Gastrocnemius medialis (tissue), 4 donors: Measurements from ENCODE around the gene PI4KA. TPM values are rescaled to one million over a fixed set of nuclear protein-coding genes. Genes with fewer than 3 reads are reported as not detected.
A peak's percentile ranks its signal among the peaks of the same experiment; 100 is the strongest.

Experiments used
- ATAC-seq, 2 donors: fragments of 150-250 bp; one replicate each; pipeline ENCODE4 v1.9.1; 2016
- DNase-seq, 2 donors: peaks; one replicate each; pipeline ENCODE4 v3.0.0-alpha.2; 2019
- H3K27ac ChIP-seq, 4 donors: fragments of 200-600 bp; sonication (generic); 1 replicate in 1 of 4; 2 replicates in 3 of 4; pipeline ENCODE4 v1.5.1; 2016 to 2018; ENCODE audit warnings: mild to moderate bottlenecking in 2 of 4, moderate library complexity in 1 of 4
- H3K27me3 ChIP-seq, 3 donors: fragments of 200-600 bp; sonication (generic) in 2 of 3; 1 replicate in 1 of 3; 2 replicates in 2 of 3; pipeline versions ENCODE4 v1.5.1 to v1.6.0; 2016 to 2019; ENCODE audit warnings: mild to moderate bottlenecking in 1 of 3, moderate library complexity in 1 of 3
- H3K36me3 ChIP-seq, 2 donors: fragments of 200-600 bp; sonication (generic) in 1 of 2; one replicate each; pipeline ENCODE4 v1.5.1; 2017 to 2018
- H3K4me1 ChIP-seq, 2 donors: fragments of 200-600 bp; sonication (generic) in 1 of 2; one replicate each; pipeline ENCODE4 v1.5.1; 2016 to 2017; ENCODE audit warnings: mild to moderate bottlenecking in 2 of 2
- H3K4me3 ChIP-seq, 4 donors: fragments of 200-600 bp; sonication (generic) in 3 of 4; 1 replicate in 1 of 4; 2 replicates in 3 of 4; pipeline ENCODE4 v1.5.1; 2016 to 2019; ENCODE audit warnings: mild to moderate bottlenecking in 2 of 4
- H3K9me3 ChIP-seq, 3 donors: fragments of 200-600 bp; sonication (generic) in 2 of 3; 1 replicate in 1 of 3; 2 replicates in 2 of 3; pipeline ENCODE4 v1.5.1; 2016 to 2019
- POLR2A ChIP-seq, 2 donors: fragments of 450-650 bp; IDR thresholded peaks; one replicate each; pipeline ENCODE4 v1.6.1; 2017; ENCODE audit warnings: antibody characterized with exemption in 2 of 2, mild to moderate bottlenecking in 2 of 2, moderate library complexity in 2 of 2
- in situ Hi-C, 4 donors: fragments of 200-750 bp; cut with MboI; loops; one replicate each; pipeline versions ENCODE4 v1.15.0 to v1.8.0; 2017; ENCODE audit warnings: low sequenced_read_pairs in 4 of 4
- intact Hi-C: fragments of 100-400 bp; cut with DNase I; formaldehyde crosslinking; loops from one replicate; pipeline ENCODE4 v1.15.1; 2023; ENCODE audit warnings: low total_unique reads
- total RNA-seq, 4 donors: library from RNA; depleted of rRNA; stranded (reverse); fragments of >200 nt; gene quantifications; one replicate each; pipeline versions ENCODE4 v1.1.0 to v1.2.3, GENCODE V29; 2016
- TF ChIP-seq, protein P1 (sequence below), 5 experiments: fragments of 450-650 bp in 3 of 5; fragments of 200-600 bp in 2 of 5; sonication (generic) in 2 of 5; IDR thresholded peaks in 4 of 5; conservative IDR thresholded peaks in 1 of 5; 1 replicate in 4 of 5; 2 replicates in 1 of 5; pipeline ENCODE4 v1.5.1; 2016 to 2019; ENCODE audit warnings: antibody characterized with exemption in 5 of 5, mild to moderate bottlenecking in 3 of 5, moderate library complexity in 3 of 5

PI4KA gene
- total RNA-seq, 4 donors from 2014 or later, result 40.1 to 59.7 (median 45.4) TPM

DNA sequence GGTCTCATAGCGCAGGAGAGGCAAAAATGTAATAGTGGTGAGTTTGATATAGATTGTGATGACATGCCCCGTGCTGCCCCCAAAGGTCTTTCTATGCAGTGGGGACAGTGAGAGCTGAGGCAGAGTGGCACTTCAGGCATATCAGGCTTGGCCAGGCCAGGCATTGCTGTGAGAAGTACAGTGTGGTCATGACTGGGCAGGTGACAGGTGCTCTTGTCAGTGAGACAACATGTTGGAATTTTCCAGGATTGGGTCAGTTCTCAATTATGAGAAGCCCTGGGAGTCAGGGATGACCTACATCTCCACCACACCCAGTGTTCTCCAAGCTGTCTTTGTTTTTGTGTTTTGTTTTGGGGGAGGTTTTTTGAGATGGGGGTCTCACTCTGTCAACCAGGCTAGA, 3.9 kb upstream of the PI4KA start:
- TF ChIP-seq POLR2A (IDR thresholded peaks at IDR 0.05), result no peak
- TF ChIP-seq, protein P1, sequence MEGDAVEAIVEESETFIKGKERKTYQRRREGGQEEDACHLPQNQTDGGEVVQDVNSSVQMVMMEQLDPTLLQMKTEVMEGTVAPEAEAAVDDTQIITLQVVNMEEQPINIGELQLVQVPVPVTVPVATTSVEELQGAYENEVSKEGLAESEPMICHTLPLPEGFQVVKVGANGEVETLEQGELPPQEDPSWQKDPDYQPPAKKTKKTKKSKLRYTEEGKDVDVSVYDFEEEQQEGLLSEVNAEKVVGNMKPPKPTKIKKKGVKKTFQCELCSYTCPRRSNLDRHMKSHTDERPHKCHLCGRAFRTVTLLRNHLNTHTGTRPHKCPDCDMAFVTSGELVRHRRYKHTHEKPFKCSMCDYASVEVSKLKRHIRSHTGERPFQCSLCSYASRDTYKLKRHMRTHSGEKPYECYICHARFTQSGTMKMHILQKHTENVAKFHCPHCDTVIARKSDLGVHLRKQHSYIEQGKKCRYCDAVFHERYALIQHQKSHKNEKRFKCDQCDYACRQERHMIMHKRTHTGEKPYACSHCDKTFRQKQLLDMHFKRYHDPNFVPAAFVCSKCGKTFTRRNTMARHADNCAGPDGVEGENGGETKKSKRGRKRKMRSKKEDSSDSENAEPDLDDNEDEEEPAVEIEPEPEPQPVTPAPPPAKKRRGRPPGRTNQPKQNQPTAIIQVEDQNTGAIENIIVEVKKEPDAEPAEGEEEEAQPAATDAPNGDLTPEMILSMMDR (IDR thresholded peaks at IDR 0.05 in 4 of 5, conservative IDR thresholded peaks at IDR 0.05 in 1 of 5), result no peak
- Histone ChIP-seq H3K27ac (no peak overlapping the region), H3K36me3 (peaks cover 0 to 7% of the 10 kb centered on the region in 2 donors), H3K4me3 (no peak overlapping the region), H3K9me3 (no peaks in the 10 kb centered on the region), H3K4me1 (peaks cover 5 to 24% of the 10 kb centered on the region in 2 donors), H3K27me3 (no peaks in the 10 kb centered on the region)
- intact Hi-C loops, result no loop called here
- ATAC-seq, result no peak
- in situ Hi-C loops, result no loop called here
- DNase-seq, result no peak

DNA sequence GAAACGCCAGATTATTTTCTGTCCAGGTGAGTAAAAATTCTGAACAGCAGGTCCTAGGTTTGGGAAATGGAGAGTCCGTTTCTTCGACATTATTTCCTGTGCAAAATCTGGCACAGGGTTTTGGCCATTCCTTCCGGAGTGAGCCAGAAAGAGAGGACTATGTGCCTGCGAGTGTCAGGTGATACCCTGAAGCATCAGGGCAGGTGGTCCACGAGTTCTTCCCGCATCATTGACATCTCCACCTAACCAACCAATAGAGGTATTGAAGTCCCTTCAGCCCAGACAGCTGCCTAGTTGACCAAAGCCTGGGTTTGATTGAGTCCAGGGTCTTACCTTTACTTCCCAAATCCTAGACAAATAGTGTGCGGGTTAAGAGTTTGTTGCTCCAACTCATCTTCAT, 1.0 kb upstream of the PI4KA start:
- TF ChIP-seq, protein P1 (IDR thresholded peaks at IDR 0.05 in 4 of 5, conservative IDR thresholded peaks at IDR 0.05 in 1 of 5), result no peak
- no peak for TF ChIP-seq POLR2A (IDR thresholded peaks at IDR 0.05)
- ATAC-seq (no peak), DNase-seq (no peak)
- H3K9me3 ChIP-seq, result no peaks in the 10 kb centered on the region
- H3K4me3 ChIP-seq, result peak overlapping the region; percentile 68 to 81 (median 80)
- intact Hi-C loops (no loop called here), in situ Hi-C loops (no loop called here)
- H3K36me3 ChIP-seq, result peaks cover 0 to 7% of the 10 kb centered on the region in 2 donors
- H3K4me1 ChIP-seq, result peaks cover 17 to 27% of the 10 kb centered on the region in 2 donors
- H3K27ac ChIP-seq, result peak overlapping the region; percentile 83 to 91 (median 89)
- no peaks in the 10 kb centered on the region for H3K27me3 ChIP-seq

DNA sequence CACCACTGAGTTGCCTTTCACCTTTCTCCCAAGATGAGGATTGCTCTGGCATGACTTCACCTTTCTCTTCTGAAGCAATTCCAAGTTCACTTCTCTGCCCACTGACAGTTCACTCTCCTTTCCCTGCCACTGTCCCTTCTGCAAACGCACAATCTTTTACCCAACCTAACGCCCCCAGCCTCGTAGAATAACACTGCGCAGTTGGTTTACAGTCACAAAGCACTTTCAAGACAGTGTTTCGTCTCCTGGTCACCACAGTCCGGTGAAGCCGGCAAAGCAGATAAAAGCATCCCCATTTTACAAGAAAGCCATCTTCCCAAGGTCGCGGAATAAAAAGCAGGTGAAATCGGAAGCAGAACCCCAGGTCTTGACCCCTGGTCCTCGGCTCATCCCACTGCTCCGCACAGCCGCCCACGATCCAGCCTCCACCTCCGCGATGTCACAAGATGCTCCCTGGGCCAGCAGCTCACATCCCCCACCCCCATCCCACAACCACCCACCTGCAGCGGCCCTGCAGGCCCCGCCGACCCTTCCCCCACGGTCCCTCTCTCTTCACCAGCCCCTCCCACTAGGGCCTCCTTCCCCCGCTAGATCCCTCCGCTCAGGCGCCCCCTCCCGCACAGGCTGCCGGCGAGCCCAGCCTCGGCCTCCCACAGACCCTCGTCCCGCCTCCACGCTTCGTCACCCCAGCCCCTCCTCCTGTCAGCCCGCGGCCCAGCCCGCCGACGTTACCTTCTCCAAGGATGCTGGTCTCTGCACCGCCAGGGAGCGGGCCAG, 585 bp downstream of the PI4KA start:
- intact Hi-C loops, result loop anchor here (1.0 kb wide), 2 partner anchors 59 to 143 kb away; partner anchors contain the start of gene CRKL
- ATAC-seq (peak; percentile 58 to 61), DNase-seq (peak; percentile 67 to 69)
- peak overlapping the region; percentile 68 to 93 (median 84) for H3K4me3 ChIP-seq
- peak overlapping the region; percentile 83 to 91 (median 90) for H3K27ac ChIP-seq
- no peaks in the 10 kb centered on the region for H3K9me3 ChIP-seq
- TF ChIP-seq, protein P1 (IDR thresholded peaks at IDR 0.05 in 4 of 5, conservative IDR thresholded peaks at IDR 0.05 in 1 of 5), result no peak
- no peak for TF ChIP-seq POLR2A (IDR thresholded peaks at IDR 0.05)
- peaks cover 17 to 27% of the 10 kb centered on the region in 2 donors for H3K4me1 ChIP-seq
- peaks cover 0 to 7% of the 10 kb centered on the region in 2 donors for H3K36me3 ChIP-seq
- in situ Hi-C loops, result no loop called here
- no peaks in the 10 kb centered on the region for H3K27me3 ChIP-seq

DNA sequence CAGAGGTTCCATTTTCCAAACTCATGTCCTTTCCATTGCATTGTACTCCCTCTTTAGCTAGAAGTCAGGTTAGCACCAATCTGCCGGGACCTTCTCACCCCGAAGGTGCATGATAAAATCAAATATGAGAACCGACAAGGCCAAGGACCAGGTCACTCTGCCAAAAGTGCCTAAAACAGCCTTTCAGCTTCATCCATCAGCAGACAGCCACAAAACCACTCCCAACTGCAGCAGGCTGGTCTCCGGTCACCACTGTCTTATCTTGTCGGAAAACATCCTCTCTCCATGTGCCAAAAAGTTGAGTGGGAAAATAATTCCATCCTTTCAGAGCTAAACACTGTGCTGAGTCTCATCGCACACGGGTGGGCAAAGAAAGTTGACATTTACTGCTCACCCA, 1.4 kb downstream of the PI4KA start:
- Histone ChIP-seq H3K27ac (peak overlapping the region in 1 of 4 donors; percentile 91), H3K9me3 (no peaks in the 10 kb centered on the region), H3K4me3 (peak overlapping the region in 3 of 4 donors; percentile 68 to 90 (median 79)), H3K4me1 (peaks cover 17 to 31% of the 10 kb centered on the region in 2 donors), H3K27me3 (no peaks in the 10 kb centered on the region), H3K36me3 (peaks cover 0 to 4% of the 10 kb centered on the region in 2 donors)
- DNase-seq (no peak), ATAC-seq (no peak)
- TF ChIP-seq, protein P1 (IDR thresholded peaks at IDR 0.05 in 4 of 5, conservative IDR thresholded peaks at IDR 0.05 in 1 of 5), result no peak
- TF ChIP-seq POLR2A (IDR thresholded peaks at IDR 0.05), result no peak
- intact Hi-C loops, result no loop called here
- in situ Hi-C loops, result no loop called here
